OCI-LY1 (cell line): ENCODE measurements around the gene TMEM256.

Source experiments
- H2AFZ ChIP-seq: fragments of 200-600 bp; sonication (generic), shearing (Covaris generic); 2 replicates; pipeline ENCODE4 v1.6.0; 2014; ENCODE audit warnings: antibody characterized with exemption, mild to moderate bottlenecking, low read length
- H3F3A ChIP-seq: fragments of 200-600 bp; sonication (generic), shearing (Covaris generic); 2 replicates; pipeline ENCODE4 v1.6.0; 2014; ENCODE audit warnings: mild to moderate bottlenecking, antibody characterized with exemption, low read length, moderate library complexity; ENCODE audit not compliant: insufficient read depth
- H3K27ac ChIP-seq: fragments of 200-600 bp; sonication (generic); 2 replicates; pipeline ENCODE4 v1.5.1; 2014; ENCODE audit warnings: low read length, mixed run types, mild to moderate bottlenecking, low read depth; ENCODE audit not compliant: poor library complexity, severe bottlenecking
- H3K27me3 ChIP-seq: fragments of 200-600 bp; sonication (generic); 2 replicates; pipeline ENCODE4 v1.6.0; 2014; ENCODE audit warnings: antibody characterized with exemption, mild to moderate bottlenecking, low read length, moderate library complexity; ENCODE audit not compliant: insufficient read depth
- H3K36me3 ChIP-seq: fragments of 200-600 bp; sonication (generic); 2 replicates; pipeline ENCODE4 v1.6.1; 2014; ENCODE audit warnings: mild to moderate bottlenecking, antibody characterized with exemption, low read length, moderate library complexity, mixed read lengths; ENCODE audit not compliant: insufficient read depth
- H3K4me1 ChIP-seq: fragments of 200-600 bp; sonication (generic); 2 replicates; pipeline ENCODE4 v1.5.1; 2014; ENCODE audit warnings: mild to moderate bottlenecking, low read length, moderate library complexity; ENCODE audit not compliant: insufficient read depth, severe bottlenecking
- H3K4me2 ChIP-seq: fragments of 200-600 bp; sonication (generic), shearing (Covaris generic); 2 replicates; pipeline ENCODE4 v1.6.1; 2014; ENCODE audit warnings: low read length
- H3K4me3 ChIP-seq: fragments of 200-600 bp; sonication (generic); 2 replicates; pipeline ENCODE4 v1.5.1; 2014; ENCODE audit warnings: low read length, low read depth, mild to moderate bottlenecking, mixed read lengths; ENCODE audit not compliant: poor library complexity, severe bottlenecking
- H3K79me2 ChIP-seq: fragments of 200-600 bp; shearing (Covaris generic); 2 replicates; pipeline ENCODE4 v1.6.1; 2016; ENCODE audit warnings: mixed run types, low read length, mixed read lengths; ENCODE audit not compliant: insufficient read depth
- H3K9ac ChIP-seq: fragments of 200-600 bp; sonication (generic), shearing (Covaris generic); 2 replicates; pipeline ENCODE4 v1.6.1; 2014; ENCODE audit warnings: mild to moderate bottlenecking, low read length, mixed read lengths
- H3K9me2 ChIP-seq: fragments of 200-600 bp; sonication (generic), shearing (Covaris generic); 2 replicates; pipeline ENCODE4 v1.6.1; 2014; ENCODE audit warnings: low read depth, mild to moderate bottlenecking, low read length, mixed read lengths
- H3K9me3 ChIP-seq: fragments of 200-600 bp; shearing (Covaris generic); 2 replicates; pipeline ENCODE4 v1.6.1; 2014; ENCODE audit warnings: low read length, mixed read lengths
- H4K20me1 ChIP-seq: fragments of 200-600 bp; sonication (generic), shearing (Covaris generic); 2 replicates; pipeline ENCODE4 v1.6.0; 2016; ENCODE audit warnings: mild to moderate bottlenecking, low read length; ENCODE audit not compliant: insufficient read depth
- CTCF ChIP-seq: fragments of 200-600 bp; sonication (generic), shearing (Covaris generic); IDR thresholded peaks from 2 replicates; pipeline ENCODE4 v1.5.1; 2017; ENCODE audit warnings: mild to moderate bottlenecking, antibody characterized with exemption, low read length, moderate library complexity, mixed read lengths
- EZH2 ChIP-seq: fragments of 200-600 bp; sonication (generic), shearing (Covaris generic); IDR thresholded peaks from 2 replicates; pipeline ENCODE4 v1.8.0; 2017; ENCODE audit warnings: borderline replicate concordance, mixed run types, mild to moderate bottlenecking, antibody characterized with exemption, low read length, moderate library complexity, mixed read lengths

Gene TMEM256

GRCh38 chr17:7426203-7426863, 22.4 kb upstream of the TMEM256 start:
- H3F3A ChIP-seq = no peaks in the 10 kb centered on the region
- TF ChIP-seq EZH2 (no peak), CTCF (no peak)
- no peaks in the 10 kb centered on the region for H3K9me3 ChIP-seq
- H3K27ac ChIP-seq = no peak overlapping the region
- H3K79me2 ChIP-seq = no peaks in the 10 kb centered on the region
- H3K4me1 ChIP-seq = no peaks in the 10 kb centered on the region
- no peaks in the 10 kb centered on the region for H4K20me1 ChIP-seq
- H3K9me2 ChIP-seq = no peaks in the 10 kb centered on the region
- H3K27me3 ChIP-seq = no peaks in the 10 kb centered on the region
- no peak overlapping the region for H3K4me2 ChIP-seq
- H2AFZ ChIP-seq = no peak overlapping the region
- no peaks in the 10 kb centered on the region for H3K36me3 ChIP-seq
- no peak overlapping the region for H3K4me3 ChIP-seq
- H3K9ac ChIP-seq = no peak overlapping the region

DNA sequence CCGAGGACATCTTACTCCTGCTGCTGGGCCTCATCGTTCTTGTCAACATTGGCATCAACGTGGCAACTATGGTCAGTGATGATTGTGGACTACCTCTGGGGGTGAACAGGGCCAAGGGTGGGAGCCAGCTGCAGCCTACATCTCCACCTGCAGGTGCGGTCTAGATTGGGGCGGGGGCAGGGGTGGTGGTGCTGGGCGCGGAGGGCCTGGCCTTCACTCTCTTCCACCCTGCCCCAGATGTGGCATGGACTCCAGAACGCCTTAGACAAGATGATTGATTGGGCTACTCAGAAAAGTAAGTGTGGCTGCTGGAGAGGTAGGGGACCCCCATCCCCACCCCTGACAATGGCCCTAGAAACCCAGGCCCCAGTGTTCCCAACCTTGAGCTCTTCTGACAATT, 21.9 kb upstream of the TMEM256 start:
- no peaks in the 10 kb centered on the region for H3K9me2 ChIP-seq
- H4K20me1 ChIP-seq = no peaks in the 10 kb centered on the region
- H3K36me3 ChIP-seq = no peaks in the 10 kb centered on the region
- no peak overlapping the region for H3K4me3 ChIP-seq
- H3K9ac ChIP-seq = no peak overlapping the region
- no peaks in the 10 kb centered on the region for H3F3A ChIP-seq
- H3K9me3 ChIP-seq = no peaks in the 10 kb centered on the region
- H3K4me1 ChIP-seq = no peaks in the 10 kb centered on the region
- no peaks in the 10 kb centered on the region for H3K27me3 ChIP-seq
- H2AFZ ChIP-seq = no peak overlapping the region
- TF ChIP-seq CTCF (no peak), EZH2 (no peak)
- H3K4me2 ChIP-seq = no peak overlapping the region
- no peaks in the 10 kb centered on the region for H3K79me2 ChIP-seq
- H3K27ac ChIP-seq = no peak overlapping the region

DNA sequence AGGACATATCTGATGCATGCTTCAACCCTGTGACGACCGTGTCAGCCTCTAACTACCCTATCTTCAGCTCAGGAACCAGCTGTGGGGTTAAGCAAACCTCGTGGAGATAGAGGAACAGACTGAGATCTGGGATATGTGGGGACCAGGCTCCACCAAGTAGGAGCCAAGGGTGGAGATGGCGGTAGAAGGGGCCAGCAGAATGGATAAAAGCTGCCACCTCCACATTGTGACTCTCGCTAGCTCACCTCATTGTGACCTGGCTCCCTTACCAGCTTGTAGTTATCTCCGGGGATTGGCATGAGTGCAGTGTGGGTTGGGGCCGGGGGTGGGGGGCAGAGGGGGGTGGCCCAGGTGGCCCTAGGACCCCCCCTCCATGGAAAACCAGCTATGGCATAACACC, 21.4 kb upstream of the TMEM256 start, which contains the start of gene SPEM2:
Gene SPEM2, plus strand, starts transcription at position 301 of the 400 bp plus-strand sequence. Its CDS starts 73 bp downstream, at position 374.
- Histone ChIP-seq H3K4me2 (no peak within 1 kb of the TSS), H3K79me2 (no peaks in the 10 kb centered on the region), H3K9ac (no peak within 1 kb of the TSS), H2AFZ (no peak within 1 kb of the TSS), H3K27me3 (no peaks in the 10 kb centered on the region), H4K20me1 (no peaks in the 10 kb centered on the region), H3K36me3 (no peaks in the 10 kb centered on the region), H3K9me3 (no peaks in the 10 kb centered on the region), H3K4me3 (no peak within 1 kb of the TSS), H3K27ac (no peak within 1 kb of the TSS), H3K4me1 (no peaks in the 10 kb centered on the region), H3F3A (no peaks in the 10 kb centered on the region), H3K9me2 (no peaks in the 10 kb centered on the region)
- TF ChIP-seq EZH2 (no peak), CTCF (no peak)
